GM12865 (cell line): ENCODE results near the gene ORAI3.

Experiments used
- DNase-seq: peaks from one replicate; pipeline ENCODE4 v3.0.0; 2010; ENCODE audit warnings: low read depth
- H3K4me3 ChIP-seq: 2 replicates; pipeline ENCODE4 v1.5.1; 2011; ENCODE audit warnings: mild to moderate bottlenecking, low read depth, low read length, control low read depth
- CTCF ChIP-seq: IDR thresholded peaks from 2 replicates; pipeline ENCODE4 v1.5.1; 2011; ENCODE audit warnings: low read length, control low read depth, low read depth, inconsistent platforms; ENCODE audit not compliant: insufficient read depth; ENCODE audit errors: missing control alignments

ORAI3 gene

DNA sequence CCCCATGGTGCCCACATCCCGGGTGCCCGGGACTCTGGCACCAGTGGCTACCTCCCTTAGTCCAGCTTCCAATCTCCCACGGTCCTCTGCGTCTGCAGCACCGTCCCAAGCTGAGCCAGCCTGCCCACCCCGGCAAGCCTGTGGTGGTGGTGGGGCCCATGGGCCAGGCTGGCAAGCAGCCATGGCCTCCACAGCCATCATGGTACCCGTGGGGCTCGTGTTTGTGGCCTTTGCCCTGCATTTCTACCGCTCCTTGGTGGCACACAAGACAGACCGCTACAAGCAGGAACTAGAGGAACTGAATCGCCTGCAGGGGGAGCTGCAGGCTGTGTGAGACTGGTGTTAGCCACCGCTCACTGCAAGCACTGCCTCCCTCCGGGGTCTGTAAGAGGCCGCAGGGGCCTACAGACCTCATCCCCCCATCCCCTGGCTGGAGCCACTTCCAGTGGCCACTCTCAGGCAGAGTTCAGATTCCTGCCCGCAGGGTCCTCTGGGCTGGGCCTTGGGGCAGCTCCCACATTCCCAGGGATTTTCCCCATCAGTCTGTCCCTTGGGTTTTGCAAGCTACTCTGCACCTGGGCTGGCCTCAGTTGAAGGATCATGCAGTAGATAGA is 4.8 kb downstream of the ORAI3 start:
- TF ChIP-seq CTCF: peak; percentile 89
- no peak overlapping the region for H3K4me3 ChIP-seq
- DNase-seq: peak; percentile 90

- H3K4me3 ChIP-seq: no peak overlapping the region
- no peak for TF ChIP-seq CTCF
- DNase-seq: no peak
These were observed 6.1 kb downstream of the ORAI3 start for GRCh38 chr16:30954993-30955392.

- peak; percentile 93 for DNase-seq
- TF ChIP-seq CTCF: peak; percentile 33
- H3K4me3 ChIP-seq: peak overlapping the region; percentile 69
These were observed 8.0 kb downstream of the ORAI3 start for GRCh38 chr16:30956601-30957455.

GRCh38 chr16:30957456-30958174 is 8.7 kb downstream of the ORAI3 start, which contains the start of gene SETD1A:
Gene SETD1A (plus strand): TSS chr16:30957754. CDS start chr16:30958732, 978 bp downstream.
- peak; percentile 99 for DNase-seq

DNA sequence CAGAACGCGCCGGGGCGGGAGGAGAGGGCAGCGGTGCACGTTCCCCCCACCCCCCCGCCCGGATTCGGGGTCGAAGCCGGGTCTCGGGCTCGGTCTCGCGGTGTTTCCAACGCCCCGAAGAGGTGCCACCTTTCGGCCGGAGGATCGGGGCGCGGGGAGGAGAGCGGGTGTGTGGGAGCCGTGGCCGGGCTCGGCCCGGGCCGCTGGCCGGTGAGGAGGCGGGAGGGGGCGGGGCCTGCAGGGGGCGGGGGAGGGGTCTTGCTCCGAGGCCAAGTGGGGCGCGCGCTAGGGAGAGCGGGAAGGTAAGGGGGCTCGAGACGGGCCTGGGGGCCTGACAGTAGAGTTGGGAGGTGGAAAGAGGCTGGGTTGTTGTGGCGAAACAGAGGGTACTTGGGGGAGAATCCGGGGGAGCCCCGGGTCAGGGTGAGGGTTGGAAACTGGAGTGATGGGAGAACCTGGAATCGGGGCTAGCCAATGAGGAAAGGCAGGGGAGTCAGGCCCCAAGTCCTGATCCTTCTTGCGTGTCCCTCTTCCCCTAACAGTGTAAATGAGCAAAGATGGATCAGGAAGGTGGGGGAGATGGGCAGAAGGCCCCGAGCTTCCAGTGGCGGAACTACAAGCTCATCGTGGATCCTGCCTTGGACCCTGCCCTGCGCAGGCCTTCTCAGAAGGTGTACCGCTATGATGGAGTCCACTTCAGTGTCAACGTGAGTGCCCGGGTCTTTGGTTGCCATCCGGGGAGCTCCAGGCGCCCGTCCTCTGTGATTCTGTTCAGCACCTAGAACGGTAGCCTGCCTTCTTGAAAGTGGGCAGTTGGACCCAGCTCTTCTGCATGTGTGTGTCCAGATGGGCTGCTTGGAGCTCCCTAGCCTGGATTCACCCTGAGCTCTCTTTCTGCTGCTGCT is 9.6 kb downstream of the ORAI3 start:
- peak; percentile 71 for DNase-seq

More at GRCh38 chr16:30957456-30958174, 8.7 kb downstream of the ORAI3 start, which contains the start of gene SETD1A:
- peak within 1 kb of the TSS; percentile 69 for H3K4me3 ChIP-seq
- no peak for TF ChIP-seq CTCF

More for the DNA sequence above, 9.6 kb downstream of the ORAI3 start:
- peak overlapping the region; percentile 69 for H3K4me3 ChIP-seq
- TF ChIP-seq CTCF: no peak
